ENCODE results near the gene OR51L1.

The OR51L1 gene

GRCh38 chr11:5046754-5047330 is 52.2 kb downstream of the OR51L1 start:
- DNase-seq (ENCODE audit: low read depth): no peak
